PC-9 (cell line): Measurements from ENCODE around the gene ACAP2. TPM values are rescaled to one million over a fixed set of nuclear protein-coding genes. Genes with fewer than 3 reads are reported as not detected.

Source experiments
- BruUV-seq: library from RNA; stranded (reverse); fragments of 400-500 nt; replicated peaks from 2 replicates; lab custom pipeline; 2021; lab: Mats Ljungman, UMichigan
- CTCF ChIA-PET: fragments of 300-600 bp; sonication (Branson Sonifier 250); formaldehyde crosslinking; loops from one replicate; lab custom pipeline; 2022; ENCODE audit warnings: antibody characterized with exemption; lab: Charles Lee
- POLR2A ChIA-PET: fragments of 300-600 bp; sonication (Branson Sonifier 250); formaldehyde crosslinking; loops from one replicate; lab custom pipeline; 2022; ENCODE audit warnings: antibody characterized with exemption; ENCODE audit not compliant: unreplicated experiment; lab: Charles Lee
- DNase-seq, 2 experiments: peaks; one replicate each; pipeline versions ENCODE4 v3.0.0 to v3.0.0-alpha.2; 2015 to 2022; ENCODE audit warnings: mixed read lengths in 1 of 2
- H2AFZ ChIP-seq: fragments of 200-600 bp; sonication (generic); 2 replicates; pipeline ENCODE4 v1.8.1; 2017; ENCODE audit warnings: antibody characterized with exemption
- H3F3A ChIP-seq: fragments of 200-600 bp; sonication (generic); 2 replicates; pipeline ENCODE4 v1.8.1; 2017; ENCODE audit warnings: antibody characterized with exemption, mild to moderate bottlenecking, low read depth; ENCODE audit not compliant: insufficient read depth
- H3K27ac ChIP-seq: fragments of 200-600 bp; sonication (generic); 2 replicates; pipeline ENCODE4 v1.6.1; 2016; ENCODE audit warnings: mixed run types
- H3K27me3 ChIP-seq: fragments of 200-600 bp; sonication (generic); 2 replicates; pipeline ENCODE4 v1.6.1; 2016; ENCODE audit warnings: low read depth, mixed run types; ENCODE audit not compliant: insufficient read depth
- H3K36me3 ChIP-seq: fragments of 200-600 bp; sonication (generic); 2 replicates; pipeline ENCODE4 v1.6.1; 2016; ENCODE audit warnings: low read depth, mixed run types
- H3K4me1 ChIP-seq: fragments of 200-600 bp; sonication (generic); replicated peaks from 2 replicates; pipeline ENCODE4 v1.6.1; 2016; ENCODE audit warnings: mixed run types; ENCODE audit not compliant: insufficient read depth
- H3K4me2 ChIP-seq: fragments of 200-600 bp; sonication (generic); 2 replicates; pipeline ENCODE4 v1.6.1; 2017; ENCODE audit warnings: mixed run types
- H3K4me3 ChIP-seq: fragments of 200-600 bp; sonication (generic); 2 replicates; pipeline ENCODE4 v1.6.1; 2016; ENCODE audit warnings: mixed run types
- H3K79me2 ChIP-seq: fragments of 200-600 bp; sonication (generic); 2 replicates; pipeline ENCODE4 v1.6.1; 2017; ENCODE audit warnings: low read depth, mixed run types
- H3K9me2 ChIP-seq: fragments of 200-600 bp; sonication (generic); 2 replicates; pipeline ENCODE4 v1.8.1; 2017; ENCODE audit warnings: mild to moderate bottlenecking; ENCODE audit not compliant: insufficient read depth
- H3K9me3 ChIP-seq: fragments of 200-600 bp; sonication (generic); 2 replicates; pipeline ENCODE4 v1.8.1; 2016; ENCODE audit warnings: low read depth; ENCODE audit not compliant: insufficient read depth
- H4K20me1 ChIP-seq: fragments of 200-600 bp; sonication (generic); 2 replicates; pipeline ENCODE4 v1.8.1; 2017; ENCODE audit not compliant: insufficient read depth
- EZH2 ChIP-seq: fragments of 200-600 bp; sonication (generic); IDR thresholded peaks from 2 replicates; pipeline ENCODE4 v1.8.0; 2017; ENCODE audit warnings: antibody characterized with exemption, low read depth
- intact Hi-C: fragments of 100-400 bp; cut with micrococcal nuclease; formaldehyde crosslinking; loops from one replicate; pipeline ENCODE4 v1.10.0; 2022; ENCODE audit not compliant: unreplicated experiment
- total RNA-seq: library from RNA; stranded (reverse); gene quantifications from 2 replicates; pipeline ENCODE4 v1.2.3, GENCODE V29; 2021
- TF ChIP-seq, protein P1 (sequence below): fragments of 200-600 bp; sonication (generic); conservative IDR thresholded peaks from 2 replicates; pipeline ENCODE4 v1.6.1; 2017; ENCODE audit warnings: mixed run types, antibody characterized with exemption, mild to moderate bottlenecking, moderate library complexity

The ACAP2 gene
- total RNA-seq, 1 experiment from 2014 or later = 67.9 TPM

DNA sequence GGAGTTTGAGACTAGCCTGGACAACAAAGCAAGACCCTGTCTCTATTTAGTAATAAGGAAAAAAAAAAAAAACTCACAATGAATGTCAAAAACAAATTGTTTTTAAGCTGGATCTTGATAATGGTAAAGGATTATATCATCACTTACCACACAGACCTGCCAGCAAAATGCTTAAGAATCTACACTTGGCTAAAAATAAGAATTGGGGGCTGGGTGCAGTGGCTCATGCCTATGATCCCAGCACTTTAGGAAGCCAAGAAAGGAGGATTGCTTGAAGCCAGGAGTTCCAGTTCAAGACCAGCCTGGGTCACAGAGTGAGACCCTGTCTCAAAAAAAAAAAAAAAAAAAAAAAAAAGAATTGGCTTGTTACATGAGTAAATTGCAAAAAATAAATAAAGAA, 31.0 kb downstream of the ACAP2 start:
- Histone ChIP-seq H3K4me2 (no peak overlapping the region), H4K20me1 (peaks cover 24% of the 10 kb centered on the region), H3K9me2 (no peaks in the 10 kb centered on the region), H3K27me3 (no peaks in the 10 kb centered on the region), H3K4me1 (peaks cover 5% of the 10 kb centered on the region; the same call in 1 of the 2 replicates), H3K4me3 (no peak overlapping the region), H2AFZ (no peak overlapping the region), H3K9me3 (no peaks in the 10 kb centered on the region), H3K36me3 (peaks cover 9% of the 10 kb centered on the region; the same call in 1 of the 2 replicates), H3K79me2 (peaks cover 91% of the 10 kb centered on the region), H3F3A (0 out of 2 replicates have a peak, but pooled peaks cover 3% of the 10 kb centered on the region), H3K27ac (no peak overlapping the region)
- no peak for DNase-seq
- BruUV-seq = no TSS peak
- TF ChIP-seq EZH2 = no peak
- TF ChIP-seq, protein P1, sequence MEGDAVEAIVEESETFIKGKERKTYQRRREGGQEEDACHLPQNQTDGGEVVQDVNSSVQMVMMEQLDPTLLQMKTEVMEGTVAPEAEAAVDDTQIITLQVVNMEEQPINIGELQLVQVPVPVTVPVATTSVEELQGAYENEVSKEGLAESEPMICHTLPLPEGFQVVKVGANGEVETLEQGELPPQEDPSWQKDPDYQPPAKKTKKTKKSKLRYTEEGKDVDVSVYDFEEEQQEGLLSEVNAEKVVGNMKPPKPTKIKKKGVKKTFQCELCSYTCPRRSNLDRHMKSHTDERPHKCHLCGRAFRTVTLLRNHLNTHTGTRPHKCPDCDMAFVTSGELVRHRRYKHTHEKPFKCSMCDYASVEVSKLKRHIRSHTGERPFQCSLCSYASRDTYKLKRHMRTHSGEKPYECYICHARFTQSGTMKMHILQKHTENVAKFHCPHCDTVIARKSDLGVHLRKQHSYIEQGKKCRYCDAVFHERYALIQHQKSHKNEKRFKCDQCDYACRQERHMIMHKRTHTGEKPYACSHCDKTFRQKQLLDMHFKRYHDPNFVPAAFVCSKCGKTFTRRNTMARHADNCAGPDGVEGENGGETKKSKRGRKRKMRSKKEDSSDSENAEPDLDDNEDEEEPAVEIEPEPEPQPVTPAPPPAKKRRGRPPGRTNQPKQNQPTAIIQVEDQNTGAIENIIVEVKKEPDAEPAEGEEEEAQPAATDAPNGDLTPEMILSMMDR = no peak
- intact Hi-C loops = no loop called here
- ChIA-PET CTCF (no interaction called here), POLR2A (no interaction called here)

DNA sequence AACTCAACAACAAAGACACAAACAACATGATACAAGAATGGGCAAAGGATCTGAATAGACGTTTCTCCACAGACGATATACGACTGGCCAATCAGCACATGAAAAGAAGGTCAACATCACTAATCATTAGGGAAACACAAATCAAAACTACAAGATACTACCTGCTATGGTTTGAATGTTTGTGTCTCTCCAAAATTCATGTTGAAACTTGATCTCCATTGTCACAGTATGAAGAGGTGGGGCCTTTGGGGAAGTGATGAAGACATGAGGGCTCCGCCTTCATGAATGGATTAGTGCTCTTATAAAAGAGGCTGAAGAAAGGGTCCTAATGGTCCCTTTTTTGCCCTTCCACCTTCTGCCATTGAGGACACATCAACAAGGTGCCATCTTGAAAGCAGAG, 32.3 kb downstream of the ACAP2 start:
- TF ChIP-seq, protein P1 = no peak
- no peak for TF ChIP-seq EZH2
- ChIA-PET CTCF (no interaction called here), POLR2A (no interaction called here)
- Histone ChIP-seq H3K4me1 (no peaks in the 10 kb centered on the region), H3K9me2 (no peaks in the 10 kb centered on the region), H3K79me2 (peaks cover 92% of the 10 kb centered on the region), H4K20me1 (peaks cover 25% of the 10 kb centered on the region), H3K9me3 (no peaks in the 10 kb centered on the region), H3K27me3 (no peaks in the 10 kb centered on the region), H3K4me2 (no peak overlapping the region), H2AFZ (no peak overlapping the region), H3K27ac (no peak overlapping the region), H3K36me3 (peaks cover 9% of the 10 kb centered on the region; the same call in 1 of the 2 replicates), H3K4me3 (no peak overlapping the region), H3F3A (0 out of 2 replicates have a peak, but pooled peaks cover 3% of the 10 kb centered on the region)
- no TSS peak for BruUV-seq
- intact Hi-C loops = no loop called here
- no peak for DNase-seq

DNA sequence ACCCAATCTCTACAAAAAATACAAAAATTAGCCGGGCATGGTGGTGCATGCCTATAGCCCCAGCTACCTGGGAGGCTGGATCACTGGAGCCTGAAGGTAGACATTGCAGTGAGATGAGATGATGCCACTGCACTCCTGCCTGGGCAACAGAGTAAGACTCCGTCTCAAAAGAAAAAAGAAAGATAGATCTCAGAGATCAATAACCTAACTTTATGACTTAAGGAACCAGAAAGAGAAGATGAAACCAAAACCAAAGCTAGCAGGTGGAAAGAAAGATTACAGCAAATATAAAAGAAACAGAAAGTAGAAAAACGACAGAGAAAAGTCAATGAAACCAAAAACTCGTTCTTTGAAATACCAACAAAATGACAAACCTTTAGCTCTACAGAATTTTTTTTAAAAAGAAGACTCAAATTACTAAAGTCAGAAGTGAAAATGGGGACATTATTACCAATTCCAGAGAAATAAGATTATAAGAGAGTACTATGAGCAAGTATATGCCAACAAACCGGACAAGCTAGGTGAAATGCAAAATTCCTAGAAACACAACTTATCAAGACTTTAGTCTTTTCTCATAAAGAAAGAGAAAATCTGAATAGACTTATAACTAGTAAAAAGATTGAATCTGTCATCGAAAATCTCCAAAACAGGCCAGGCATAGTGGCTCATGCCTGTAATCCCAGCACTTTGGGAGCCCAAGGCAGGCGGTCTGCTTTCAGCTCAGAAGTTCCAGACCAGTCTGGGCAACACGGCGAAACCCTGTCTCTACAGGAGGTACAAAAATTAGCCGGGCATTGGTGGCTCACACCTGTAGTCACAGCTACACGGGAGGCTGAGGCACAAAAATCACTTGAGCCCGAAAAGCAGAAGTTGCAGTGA, 35.0 kb downstream of the ACAP2 start:
- no peak overlapping the region for H3K4me3 ChIP-seq
- BruUV-seq = no TSS peak
- POLR2A ChIA-PET = no interaction called here
- no peak overlapping the region for H2AFZ ChIP-seq
- no peaks in the 10 kb centered on the region for H3K9me2 ChIP-seq
- peaks cover 9% of the 10 kb centered on the region; the same call in 1 of the 2 replicates for H3K36me3 ChIP-seq
- intact Hi-C loops = no loop called here
- H3K79me2 ChIP-seq = peaks cover 83% of the 10 kb centered on the region
- no peaks in the 10 kb centered on the region for H3K9me3 ChIP-seq
- no peak overlapping the region for H3K27ac ChIP-seq
- no peak overlapping the region for H3K4me2 ChIP-seq
- CTCF ChIA-PET = no interaction called here
- no peak for TF ChIP-seq EZH2
- TF ChIP-seq, protein P1 = no peak
- no peaks in the 10 kb centered on the region for H3K27me3 ChIP-seq
- H3F3A ChIP-seq = no peaks in the 10 kb centered on the region
- DNase-seq = no peak
- H3K4me1 ChIP-seq = no peaks in the 10 kb centered on the region
- peaks cover 32% of the 10 kb centered on the region; the same call in 1 of the 2 replicates for H4K20me1 ChIP-seq
